MV-4-11 (cell line): ENCODE results near the gene METTL27.
A peak's percentile ranks its signal among the peaks of the same experiment; 100 is the strongest.
"Not testable (repeated sequence)": the region's sequence is repeated elsewhere in the genome, so short reads cannot be mapped to it uniquely, and the experiment has no call there.

Experiments
- DNase-seq: peaks from one replicate; lab custom pipeline; 2025; lab: John Stamatoyannopoulos, UW

Gene METTL27

DNA sequence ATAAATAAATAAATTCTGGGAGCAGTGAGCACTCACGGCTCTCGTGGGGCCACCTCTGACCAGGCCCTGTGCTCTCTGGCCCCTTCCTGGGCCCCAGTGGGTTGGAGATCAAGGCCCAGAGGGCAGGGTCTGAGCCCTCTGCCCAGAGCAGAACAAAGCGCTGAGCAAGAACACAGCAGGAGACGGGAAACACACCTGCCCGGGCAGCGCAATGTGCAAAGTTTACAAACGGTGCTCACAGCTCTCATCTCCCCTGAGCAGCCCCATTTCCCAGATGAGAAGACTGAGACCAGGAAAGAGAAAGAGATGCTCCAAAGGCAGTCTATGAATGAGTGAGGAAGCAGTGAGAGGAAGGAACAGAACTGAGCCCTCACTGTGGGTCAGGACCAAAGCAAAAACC, 3.0 kb downstream of the METTL27 start:
- no peak for DNase-seq

DNA sequence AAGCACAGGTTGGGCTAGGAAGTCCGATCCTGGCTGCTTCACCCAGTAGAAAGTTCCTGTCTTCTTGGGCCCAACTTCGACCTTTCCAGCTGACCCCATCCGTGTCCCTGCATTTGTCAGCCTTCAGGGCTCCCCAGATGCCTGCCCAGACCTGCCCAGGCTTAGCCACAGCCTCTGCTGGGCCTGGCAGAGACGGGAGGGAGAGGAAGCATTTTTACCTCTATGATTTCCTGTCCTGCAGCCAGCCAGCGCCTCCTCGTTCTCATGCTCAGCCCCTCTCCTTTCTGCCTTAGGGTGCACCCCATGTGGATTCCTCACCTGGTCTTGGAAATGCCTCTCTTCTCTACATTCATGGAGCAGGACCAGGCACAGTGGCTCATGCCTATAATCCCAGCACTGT, 3.7 kb downstream of the METTL27 start:
- no peak for DNase-seq

DNA sequence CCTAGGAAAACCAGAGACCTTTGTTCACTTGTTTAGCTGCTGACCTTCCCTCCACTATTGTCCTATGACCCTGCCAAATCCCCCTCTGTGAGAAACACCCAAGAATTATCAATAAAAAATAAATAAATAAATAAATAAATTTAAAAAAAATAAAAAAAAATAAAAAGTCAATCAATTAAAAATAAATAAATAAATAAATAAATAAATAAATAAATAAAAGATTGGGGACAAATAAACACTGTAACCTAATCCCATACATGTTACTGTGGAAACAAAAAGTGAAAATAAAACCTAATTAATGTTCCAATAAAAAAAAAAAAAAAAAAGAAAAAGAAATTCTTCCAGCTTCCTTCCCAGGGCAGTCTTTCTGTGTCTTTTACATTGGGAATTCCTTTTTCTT, 5.1 kb downstream of the METTL27 start:
- not testable (repeated sequence) for DNase-seq

DNA sequence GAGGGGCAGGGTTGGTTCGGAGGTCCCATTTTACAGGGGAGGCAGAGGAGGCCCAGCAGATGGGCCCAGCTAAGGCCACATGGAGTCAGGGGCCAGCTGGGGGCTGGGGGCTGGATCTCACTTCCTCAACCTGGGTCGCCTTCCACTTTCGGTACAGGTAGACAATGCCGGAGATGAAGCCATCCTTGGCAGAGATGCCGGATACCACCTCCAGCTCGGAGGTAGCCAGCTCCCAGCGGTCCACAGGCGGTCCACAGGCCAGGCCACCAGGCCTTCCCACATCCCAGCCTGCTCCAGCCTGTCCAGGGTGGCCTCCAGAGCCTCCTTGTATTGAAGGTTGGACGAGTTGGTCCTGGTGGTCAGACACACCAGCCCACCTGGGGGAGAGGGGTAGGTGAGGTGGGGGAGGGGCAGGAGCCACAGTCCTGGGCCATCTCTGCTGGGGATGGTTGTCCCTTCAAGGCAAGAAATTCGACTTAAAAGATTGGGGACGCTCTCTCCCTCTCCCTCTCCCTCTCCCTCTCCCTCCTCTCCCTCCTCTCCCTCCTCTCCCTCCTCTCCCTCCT, 7.6 kb downstream of the METTL27 start:
- no peak for DNase-seq

DNA sequence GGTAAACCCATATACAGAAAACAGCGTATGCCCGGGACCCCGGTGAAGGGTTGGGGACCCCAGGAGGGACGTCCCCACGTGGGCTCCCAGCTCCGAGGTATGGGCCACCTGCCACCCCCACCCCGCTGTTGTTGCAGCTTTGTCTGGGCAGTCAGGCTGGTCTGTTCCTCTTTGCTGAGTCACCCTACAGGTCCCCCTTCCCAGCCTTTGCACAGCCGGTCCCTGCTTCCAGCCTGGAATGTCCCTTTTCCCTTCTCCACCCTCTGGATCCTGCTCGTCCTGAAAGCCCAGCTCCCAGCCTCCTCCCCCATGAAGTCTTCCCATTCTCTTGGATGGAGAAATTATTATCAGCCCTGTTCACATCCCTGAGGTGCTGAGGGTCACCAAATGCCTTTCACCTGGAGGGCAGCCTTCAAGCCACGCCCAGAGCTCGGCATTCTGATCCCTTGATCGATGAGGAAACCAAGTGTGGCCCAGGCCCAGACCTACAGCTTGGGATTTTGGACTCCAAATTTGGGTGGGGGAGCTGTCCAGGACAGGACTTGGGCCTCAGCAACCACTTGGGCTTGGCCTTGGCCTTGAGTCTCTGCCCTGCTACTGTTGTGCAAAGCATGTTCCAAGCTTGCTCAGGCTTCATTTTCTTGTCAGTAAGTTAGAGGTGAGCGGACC, 8.9 kb downstream of the METTL27 start:
- no peak for DNase-seq

DNA sequence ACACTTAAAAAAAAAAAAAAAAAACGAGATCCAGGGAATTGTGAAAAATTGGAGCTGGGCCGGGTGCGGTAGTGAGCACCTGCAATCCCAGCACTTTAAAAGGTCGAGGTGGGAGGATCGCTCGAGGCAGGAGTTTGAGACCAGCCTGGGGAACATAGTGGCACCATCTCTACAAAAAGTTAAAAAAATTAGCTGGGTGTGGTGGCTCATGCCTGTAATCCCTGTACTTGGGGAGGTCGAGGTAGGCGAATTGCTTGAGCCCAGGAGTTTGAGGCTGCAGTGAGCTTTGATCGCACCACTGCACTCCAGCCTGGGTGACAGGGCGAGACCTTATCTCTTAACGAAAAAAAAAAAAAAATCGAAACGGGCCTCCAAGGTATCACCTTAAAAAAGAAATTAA, 9.5 kb downstream of the METTL27 start:
- no peak for DNase-seq

DNA sequence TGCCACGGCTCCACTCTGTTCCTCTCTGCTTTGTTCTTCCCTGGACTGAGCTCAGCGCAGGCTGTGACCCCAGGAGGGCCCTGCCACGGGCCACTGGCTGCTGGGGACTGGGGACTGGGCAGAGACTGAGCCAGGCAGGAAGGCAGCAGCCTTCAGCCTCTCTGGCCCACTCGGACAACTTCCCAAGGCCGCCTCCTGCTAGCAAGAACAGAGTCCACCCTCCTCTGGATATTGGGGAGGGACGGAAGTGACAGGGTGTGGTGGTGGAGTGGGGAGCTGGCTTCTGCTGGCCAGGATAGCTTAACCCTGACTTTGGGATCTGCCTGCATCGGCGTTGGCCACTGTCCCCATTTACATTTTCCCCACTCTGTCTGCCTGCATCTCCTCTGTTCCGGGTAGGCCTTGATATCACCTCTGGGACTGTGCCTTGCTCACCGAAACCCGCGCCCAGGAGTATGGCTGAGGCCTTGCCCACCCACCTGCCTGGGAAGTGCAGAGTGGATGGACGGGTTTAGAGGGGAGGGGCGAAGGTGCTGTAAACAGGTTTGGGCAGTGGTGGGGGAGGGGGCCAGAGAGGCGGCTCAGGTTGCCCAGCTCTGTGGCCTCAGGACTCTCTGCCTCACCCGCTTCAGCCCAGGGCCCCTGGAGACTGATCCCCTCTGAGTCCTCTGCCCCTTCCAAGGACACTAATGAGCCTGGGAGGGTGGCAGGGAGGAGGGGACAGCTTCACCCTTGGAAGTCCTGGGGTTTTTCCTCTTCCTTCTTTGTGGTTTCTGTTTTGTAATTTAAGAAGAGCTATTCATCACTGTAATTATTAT, 10.3 kb downstream of the METTL27 start:
- no peak for DNase-seq

DNA sequence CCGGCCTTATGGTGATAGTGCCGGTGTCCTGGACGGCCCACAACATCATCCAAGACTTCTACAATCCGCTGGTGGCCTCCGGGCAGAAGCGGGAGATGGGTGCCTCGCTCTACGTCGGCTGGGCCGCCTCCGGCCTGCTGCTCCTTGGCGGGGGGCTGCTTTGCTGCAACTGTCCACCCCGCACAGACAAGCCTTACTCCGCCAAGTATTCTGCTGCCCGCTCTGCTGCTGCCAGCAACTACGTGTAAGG, 10.8 kb downstream of the METTL27 start:
- DNase-seq = no peak

DNA sequence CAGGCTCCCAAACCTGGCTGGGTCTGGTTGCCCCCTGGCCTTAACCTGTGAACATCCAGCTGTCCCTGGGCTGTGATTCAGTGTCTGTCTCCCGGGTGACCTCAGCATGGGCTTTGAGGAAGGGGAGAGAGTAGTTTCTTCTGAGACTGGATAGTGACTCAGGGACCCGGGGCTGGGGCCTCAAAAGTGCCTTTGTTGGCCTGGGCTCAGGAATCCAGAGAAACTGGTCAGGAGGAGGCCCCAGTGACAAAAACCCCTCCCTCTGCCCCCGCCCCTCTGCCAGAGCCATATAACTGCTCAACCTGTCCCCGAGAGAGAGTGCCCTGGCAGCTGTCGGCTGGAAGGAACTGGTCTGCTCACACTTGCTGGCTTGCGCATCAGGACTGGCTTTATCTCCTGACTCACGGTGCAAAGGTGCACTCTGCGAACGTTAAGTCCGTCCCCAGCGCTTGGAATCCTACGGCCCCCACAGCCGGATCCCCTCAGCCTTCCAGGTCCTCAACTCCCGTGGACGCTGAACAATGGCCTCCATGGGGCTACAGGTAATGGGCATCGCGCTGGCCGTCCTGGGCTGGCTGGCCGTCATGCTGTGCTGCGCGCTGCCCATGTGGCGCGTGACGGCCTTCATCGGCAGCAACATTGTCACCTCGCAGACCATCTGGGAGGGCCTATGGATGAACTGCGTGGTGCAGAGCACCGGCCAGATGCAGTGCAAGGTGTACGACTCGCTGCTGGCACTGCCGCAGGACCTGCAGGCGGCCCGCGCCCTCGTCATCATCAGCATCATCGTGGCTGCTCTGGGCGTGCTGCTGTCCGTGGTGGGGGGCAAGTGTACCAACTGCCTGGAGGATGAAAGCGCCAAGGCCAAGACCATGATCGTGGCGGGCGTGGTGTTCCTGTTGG, 11.4 kb downstream of the METTL27 start, which contains the start of gene CLDN4:
Gene CLDN4 (plus strand): TSS at position 316 of the 903 bp plus-strand sequence. CDS start 206 bp downstream, at position 522.
- DNase-seq = no peak

DNA sequence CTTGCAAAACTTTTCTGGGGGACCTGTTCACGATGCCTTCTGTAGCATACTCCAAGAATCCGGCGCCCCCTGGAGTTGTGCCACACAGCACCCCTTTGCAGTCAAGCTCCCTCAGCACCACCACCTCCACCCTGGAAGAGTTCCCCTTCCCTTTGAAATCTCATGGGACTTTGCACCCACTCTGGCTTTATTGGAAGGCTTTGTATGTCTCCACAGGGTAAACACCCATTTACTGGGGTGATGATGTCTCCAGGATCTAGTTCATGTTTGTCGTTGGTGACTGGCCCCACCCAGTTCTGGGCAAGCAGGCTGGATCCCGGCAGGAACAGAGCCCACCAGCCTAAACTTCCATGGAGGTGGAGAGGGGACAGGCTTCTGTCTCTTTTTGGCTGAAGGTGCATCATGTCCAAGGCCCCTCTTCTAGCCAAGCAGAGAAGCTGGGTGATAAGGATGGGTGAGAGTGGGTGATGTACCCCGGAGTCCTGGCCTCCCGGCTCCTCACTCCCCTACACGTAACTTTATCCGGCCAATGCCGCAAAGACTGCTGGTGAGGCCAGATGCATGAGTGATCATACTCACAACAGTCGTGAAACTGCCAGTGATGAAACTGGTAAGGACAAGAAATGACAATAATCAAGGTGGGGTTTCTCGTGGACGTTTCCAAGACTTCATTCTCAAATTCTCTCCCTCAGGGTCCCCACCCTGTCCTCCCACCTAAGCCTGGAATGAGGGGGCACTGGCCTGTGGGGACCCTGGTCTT, 12.2 kb downstream of the METTL27 start:
- no peak for DNase-seq

DNA sequence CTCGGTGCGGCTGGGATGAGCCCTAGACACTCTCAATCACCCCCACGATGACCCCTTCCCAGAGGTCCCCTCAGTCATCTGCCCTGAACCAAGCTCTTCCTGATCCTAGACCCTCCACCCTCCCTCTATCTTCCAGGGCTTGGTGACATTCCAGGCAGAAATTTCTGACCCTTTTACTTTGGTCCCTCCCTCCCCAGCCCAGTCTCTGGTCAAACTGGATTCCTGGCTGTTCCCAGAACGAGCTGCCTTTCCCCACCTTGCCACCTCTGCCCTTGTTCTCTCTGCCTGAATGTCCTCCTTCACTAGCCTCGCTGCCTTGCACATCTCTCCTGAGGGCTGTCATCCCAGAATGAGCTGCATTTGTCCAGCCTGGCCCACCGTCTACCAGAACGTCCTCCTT, 12.8 kb downstream of the METTL27 start:
- DNase-seq = no peak

DNA sequence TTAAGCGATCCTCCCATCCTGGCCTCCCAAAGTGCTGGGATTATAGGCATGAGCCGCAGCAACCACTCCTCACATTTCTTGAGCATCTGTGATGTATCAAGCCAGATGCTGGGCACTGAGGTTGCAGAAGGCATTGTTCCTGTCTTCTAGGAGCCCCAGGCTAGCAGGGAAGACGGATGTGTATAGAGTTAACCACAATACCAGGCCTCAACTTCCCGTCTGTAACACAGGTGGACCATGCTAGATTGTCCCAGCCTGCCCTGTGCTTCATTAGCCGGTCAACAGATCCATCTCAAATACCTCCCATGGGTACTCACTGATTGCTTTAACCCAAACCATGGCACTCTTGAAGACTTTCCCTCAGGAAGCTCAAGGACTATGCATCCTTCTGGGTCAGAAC, 13.3 kb downstream of the METTL27 start:
- no peak for DNase-seq

DNA sequence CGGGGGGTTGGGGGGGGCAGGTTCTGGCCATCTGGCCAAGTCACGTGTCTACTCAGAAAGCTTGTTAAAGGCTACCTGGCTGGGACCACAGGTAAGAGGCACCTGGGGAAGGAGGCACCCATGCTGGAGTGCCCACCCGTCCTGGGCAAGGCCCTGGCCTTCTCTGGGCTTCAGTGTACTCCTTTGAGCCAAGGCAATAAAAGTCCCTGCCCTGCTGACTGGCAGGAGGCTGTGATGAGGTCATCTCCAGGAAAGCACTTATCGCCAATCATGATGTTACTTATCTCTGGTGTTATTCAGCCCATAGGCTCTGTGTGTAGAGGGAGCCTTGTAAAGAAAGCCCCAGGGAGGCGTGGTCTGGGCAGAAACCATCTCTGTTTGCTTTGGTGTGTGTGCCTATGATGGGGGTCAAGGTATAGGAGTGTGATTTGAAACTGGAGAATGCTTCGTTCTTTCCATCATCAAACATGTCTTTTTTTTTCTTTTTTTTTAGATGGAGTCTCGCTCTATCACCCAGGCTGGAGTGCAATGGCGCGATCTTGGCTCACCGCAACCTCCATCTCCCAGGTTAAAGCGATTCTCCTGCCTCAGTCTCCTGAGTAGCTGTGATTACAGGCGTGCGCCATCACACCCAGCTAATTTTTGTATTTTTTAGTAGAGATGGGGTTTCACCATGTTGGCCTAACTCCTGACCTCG, 14.1 kb downstream of the METTL27 start:
- peak; percentile 36 for DNase-seq

DNA sequence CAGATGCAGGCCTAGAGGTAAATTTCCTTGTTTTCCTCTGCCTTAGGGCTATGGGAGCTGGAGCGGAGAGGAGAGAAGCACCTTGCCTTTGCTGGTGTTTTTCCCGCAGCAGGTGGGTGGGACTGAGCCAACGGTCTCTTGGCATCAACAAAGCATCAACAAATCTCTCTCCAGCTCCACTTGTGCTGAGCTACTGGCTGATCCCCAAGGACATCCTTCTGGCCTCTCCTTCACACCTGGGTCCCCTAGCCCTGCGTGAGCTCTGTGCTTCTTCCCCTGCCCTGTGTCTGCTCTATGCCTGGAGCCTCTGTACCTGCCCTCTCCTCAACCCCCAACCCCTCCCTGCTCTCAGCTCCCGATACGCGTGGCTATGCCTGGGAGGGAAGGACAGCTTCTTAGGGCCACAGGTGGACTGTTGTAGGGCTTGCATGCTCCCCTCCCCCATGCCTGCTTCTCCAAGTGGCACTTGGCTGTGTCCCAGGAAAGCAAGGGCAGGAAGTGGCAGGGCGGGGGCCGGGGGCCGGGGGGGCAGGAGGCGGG, 14.7 kb downstream of the METTL27 start:
- DNase-seq = no peak

DNA sequence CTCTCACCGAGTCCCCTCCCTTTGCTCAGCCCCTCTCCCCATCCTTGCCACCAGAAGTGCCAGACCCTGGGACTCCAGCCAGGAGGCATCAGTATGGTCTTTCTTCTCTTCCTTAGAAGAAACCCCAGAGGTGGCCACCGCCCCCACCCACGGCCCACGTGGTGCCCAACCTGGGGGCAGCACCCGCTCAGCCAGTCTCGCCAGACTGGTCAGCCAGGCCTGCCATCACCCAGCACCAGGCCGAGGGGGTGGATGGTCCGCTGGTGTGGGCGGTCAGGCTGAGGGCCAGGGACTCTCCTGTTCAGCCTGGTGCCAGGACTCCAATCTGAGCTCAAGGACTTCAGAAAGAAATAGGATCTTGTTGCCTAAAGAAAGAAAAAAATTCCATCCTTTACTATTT, 17.3 kb downstream of the METTL27 start:
- DNase-seq = no peak

DNA sequence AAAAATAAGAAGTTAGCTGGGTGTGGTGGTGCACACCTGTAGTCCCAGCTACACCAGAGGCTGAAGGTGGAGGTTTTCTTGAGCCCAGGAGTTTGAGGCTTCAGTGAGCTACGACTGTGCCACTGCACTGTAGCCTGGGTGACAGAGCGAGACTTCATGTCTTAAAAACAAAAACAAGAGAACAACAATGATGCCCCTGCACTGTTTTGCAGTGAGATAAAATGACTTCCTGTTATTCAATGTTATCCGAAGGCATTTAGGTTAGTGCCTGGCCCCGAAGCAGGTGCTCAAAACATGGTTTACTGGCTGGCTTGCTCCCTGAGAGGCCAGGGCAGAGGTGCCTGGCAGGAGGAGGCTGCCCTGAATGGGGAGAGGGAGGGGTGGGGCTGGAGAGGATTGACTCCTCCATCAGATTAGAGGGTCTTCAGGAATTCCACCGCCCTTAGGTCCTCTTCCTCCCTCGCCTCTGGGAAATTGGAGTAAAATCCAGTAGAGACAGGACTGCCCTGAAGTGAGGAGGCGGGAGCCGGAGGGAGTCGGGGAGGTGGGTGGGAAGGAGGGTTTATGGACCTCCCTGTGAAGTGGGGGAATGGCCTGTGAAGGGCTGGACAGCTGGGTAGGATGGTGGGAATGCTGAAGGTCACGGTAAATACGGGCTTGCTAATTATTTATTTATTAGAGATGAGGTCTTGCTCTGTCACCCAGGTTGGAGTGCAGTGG, 18.3 kb downstream of the METTL27 start:
- no peak for DNase-seq

DNA sequence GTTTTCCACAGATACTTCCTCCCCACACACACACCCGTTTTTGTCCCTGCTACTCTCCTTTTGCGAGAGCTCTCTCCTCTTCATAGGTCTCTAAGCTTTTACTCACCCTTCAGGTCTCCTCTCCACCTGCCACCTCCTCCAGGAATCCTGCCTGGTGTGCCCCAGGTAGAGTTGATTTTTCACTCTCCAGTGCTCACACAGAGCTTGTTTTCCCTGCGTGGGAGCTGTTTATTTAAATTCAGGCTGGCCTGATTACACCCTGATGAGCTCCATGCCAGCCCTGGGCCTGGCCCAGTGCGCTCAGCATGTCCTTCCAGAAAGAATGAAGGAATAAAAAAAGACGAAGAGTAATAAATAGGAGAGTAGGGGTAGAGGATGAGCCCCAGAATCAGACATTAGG, 19.1 kb downstream of the METTL27 start:
- DNase-seq = no peak

DNA sequence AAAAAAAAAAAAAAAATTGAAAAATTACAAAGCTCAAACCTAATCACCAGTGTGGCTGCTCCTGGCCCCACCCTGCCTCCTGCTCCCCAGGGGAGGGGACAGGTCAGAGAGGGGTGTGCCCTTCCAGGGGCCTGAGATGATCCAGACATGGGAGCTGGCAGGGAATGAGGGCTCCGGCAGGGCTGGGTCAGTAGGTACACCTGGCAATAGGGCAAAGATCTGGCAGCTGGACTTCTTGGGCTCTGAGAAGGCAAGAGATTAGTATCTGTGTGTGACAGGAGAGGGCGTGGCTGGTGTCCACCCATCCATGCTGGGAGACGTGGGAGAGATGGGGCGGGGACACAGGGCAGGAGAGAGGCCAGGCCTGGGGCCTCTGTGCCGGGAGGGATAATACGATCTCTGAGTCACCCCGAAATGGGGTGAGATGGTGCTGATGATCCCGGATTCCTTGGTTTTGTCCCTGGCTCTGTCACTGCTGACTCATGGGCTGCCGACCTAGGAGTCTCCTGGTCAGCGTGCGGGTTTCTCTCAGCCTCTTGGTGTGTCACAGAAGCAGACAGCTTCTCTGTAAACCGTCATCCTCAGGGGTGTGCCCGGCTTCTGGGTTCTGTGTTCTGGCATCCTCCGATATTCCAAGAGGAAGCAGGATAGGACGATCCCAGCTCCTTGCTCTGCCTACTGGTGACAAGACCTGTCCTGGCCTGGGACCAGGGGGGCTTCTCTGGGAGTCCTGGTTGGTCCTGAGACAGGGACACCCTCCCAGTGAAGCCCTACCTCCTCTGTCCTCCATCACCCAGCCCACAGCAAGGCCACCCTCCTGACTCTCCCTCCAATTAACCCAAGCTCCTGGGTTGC, 19.8 kb downstream of the METTL27 start:
- no peak for DNase-seq

DNA sequence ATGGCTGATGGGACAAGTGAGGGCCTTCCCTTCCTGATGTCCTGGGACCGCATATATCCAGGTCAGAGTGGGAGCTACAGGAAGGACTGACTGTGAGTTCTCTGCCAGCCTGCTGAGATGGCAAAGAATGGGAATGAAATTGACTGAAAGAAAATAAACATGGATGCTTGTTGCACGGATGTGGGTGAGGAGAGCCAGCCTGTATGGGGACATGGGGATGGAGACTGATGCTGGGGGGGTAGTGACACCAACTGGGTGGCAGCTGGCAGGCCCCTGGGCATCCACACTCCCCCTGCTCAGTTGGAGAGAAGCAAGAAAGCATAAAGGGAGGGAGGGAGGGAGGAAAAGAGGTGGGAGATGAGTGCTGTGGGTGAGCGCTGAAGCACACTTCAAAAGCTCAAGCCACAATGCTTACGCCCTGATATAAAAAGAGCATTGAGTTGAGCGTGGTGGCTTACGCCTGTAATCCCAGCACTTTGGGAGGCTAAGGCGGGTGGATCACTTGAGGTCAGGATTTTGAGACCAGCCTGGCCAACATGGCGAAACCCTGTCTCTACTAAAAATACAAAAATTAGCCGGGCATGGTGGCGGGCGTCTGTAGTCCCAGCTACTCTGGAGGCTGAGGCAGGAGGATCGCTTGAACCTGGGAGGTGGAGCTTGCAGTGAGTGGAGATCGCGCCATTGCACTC, 20.6 kb downstream of the METTL27 start:
- peak; percentile 43 for DNase-seq
